CD14-positive monocyte (primary cell): ENCODE data around the gene DCAKD. TPM values are rescaled to one million over a fixed set of nuclear protein-coding genes. Genes with fewer than 3 reads are reported as not detected.

ENCODE experiments used
- DNase-seq, 3 donors: peaks; one replicate each; pipeline ENCODE4 v3.0.0-alpha.2; 2011 to 2022
- H2AFZ ChIP-seq: 2 replicates; pipeline ENCODE4 v1.6.0; 2012; ENCODE audit warnings: mild to moderate bottlenecking, low read depth, low read length, inconsistent platforms; ENCODE audit not compliant: insufficient read depth, poor library complexity, severe bottlenecking
- H3K27ac ChIP-seq, 2 donors: 1 replicate in 1 of 2; 2 replicates in 1 of 2; pipeline ENCODE4 v1.5.1; 2012 to 2013; ENCODE audit warnings: low read length in 2 of 2, control low read depth in 1 of 2, inconsistent platforms in 1 of 2, low read depth in 1 of 2, mild to moderate bottlenecking in 1 of 2
- H3K27me3 ChIP-seq, 2 donors: one replicate each; pipeline versions ENCODE4 v1.6.0 to v1.6.1; 2011 to 2013; ENCODE audit warnings: low read length in 2 of 2; ENCODE audit not compliant: control insufficient read depth in 2 of 2, insufficient read depth in 2 of 2
- H3K36me3 ChIP-seq, 2 donors: replicated peaks in 1 of 2; 1 replicate in 1 of 2; 2 replicates in 1 of 2; pipeline versions ENCODE4 v1.5.1 to v1.6.1; 2012 to 2013; ENCODE audit warnings: low read length in 2 of 2, control low read depth in 1 of 2, inconsistent platforms in 1 of 2, mild to moderate bottlenecking in 1 of 2; ENCODE audit not compliant: insufficient read depth in 2 of 2, control insufficient read depth in 1 of 2
- H3K4me1 ChIP-seq, 2 donors: 1 replicate in 1 of 2; 2 replicates in 1 of 2; pipeline versions ENCODE4 v1.5.1 to v1.6.1; 2012 to 2013; ENCODE audit warnings: low read length in 2 of 2, control low read depth in 1 of 2, inconsistent platforms in 1 of 2, mild to moderate bottlenecking in 1 of 2, moderate library complexity in 1 of 2; ENCODE audit not compliant: insufficient read depth in 2 of 2, control insufficient read depth in 1 of 2
- H3K4me2 ChIP-seq: replicated peaks from 2 replicates; pipeline ENCODE3; 2012; ENCODE audit warnings: low read length, moderate library complexity, mild to moderate bottlenecking; ENCODE audit not compliant: poor library complexity, severe bottlenecking; ENCODE audit errors: extremely low read depth
- H3K4me3 ChIP-seq, 3 experiments: fragments of 200-600 bp in 1 of 3; sonication (generic) in 1 of 3; replicated peaks in 1 of 3; 1 replicate in 2 of 3; 2 replicates in 1 of 3; pipeline ENCODE4 v1.5.1; 2011 to 2013; ENCODE audit warnings: low read length in 3 of 3, mild to moderate bottlenecking in 3 of 3, control low read depth in 2 of 3, low read depth in 2 of 3, inconsistent platforms in 1 of 3, moderate library complexity in 1 of 3
- H3K79me2 ChIP-seq: 2 replicates; pipeline ENCODE4 v1.6.0; 2012; ENCODE audit warnings: mild to moderate bottlenecking, control low read depth, inconsistent platforms, low read length, moderate library complexity; ENCODE audit not compliant: insufficient read depth
- H3K9ac ChIP-seq: 2 replicates; pipeline ENCODE4 v1.6.0; 2017; ENCODE audit warnings: low read length, mild to moderate bottlenecking; ENCODE audit not compliant: insufficient read depth, poor library complexity, severe bottlenecking
- H3K9me3 ChIP-seq, 2 donors: replicated peaks in 1 of 2; 1 replicate in 1 of 2; 2 replicates in 1 of 2; pipeline versions ENCODE4 v1.5.1 to v1.6.1; 2012 to 2013; ENCODE audit warnings: low read length in 2 of 2, control low read depth in 1 of 2; ENCODE audit not compliant: control insufficient read depth in 1 of 2, insufficient read depth in 1 of 2
- H4K20me1 ChIP-seq: 2 replicates; pipeline ENCODE4 v1.6.0; 2012; ENCODE audit warnings: mild to moderate bottlenecking, low read length, control low read depth, moderate library complexity; ENCODE audit not compliant: insufficient read depth
- H3K27ac Mint-ChIP-seq, 7 donors: one replicate each; pipeline ENCODE4 v1.8.0; 2020; ENCODE audit warnings: mild to moderate bottlenecking in 7 of 7, mixed read lengths in 7 of 7, moderate library complexity in 6 of 7, inconsistent platforms in 2 of 7
- H3K27me3 Mint-ChIP-seq, 3 donors: one replicate each; pipeline ENCODE4 v1.8.0; 2021 to 2022; ENCODE audit warnings: low read depth in 3 of 3, mild to moderate bottlenecking in 3 of 3, mixed read lengths in 3 of 3, moderate library complexity in 3 of 3, inconsistent platforms in 1 of 3
- H3K36me3 Mint-ChIP-seq, 2 donors: one replicate each; pipeline ENCODE4 v1.8.0; 2020; ENCODE audit warnings: mixed read lengths in 2 of 2, inconsistent platforms in 1 of 2, mild to moderate bottlenecking in 1 of 2
- H3K4me1 Mint-ChIP-seq: one replicate; pipeline ENCODE4 v1.8.0; 2020; ENCODE audit warnings: mild to moderate bottlenecking, mixed read lengths
- H3K4me3 Mint-ChIP-seq, 2 donors: one replicate each; pipeline ENCODE4 v1.8.0; 2020; ENCODE audit warnings: mild to moderate bottlenecking in 2 of 2, mixed read lengths in 2 of 2, moderate library complexity in 1 of 2
- H3K9me3 Mint-ChIP-seq, 7 donors: one replicate each; pipeline ENCODE4 v1.8.0; 2020 to 2022; ENCODE audit warnings: mixed read lengths in 7 of 7, mild to moderate bottlenecking in 6 of 7, moderate library complexity in 6 of 7, inconsistent platforms in 2 of 7
- WGBS: methylation state at CpG from one replicate; pipeline ENCODE4 v1.1.5; 2013; ENCODE audit warnings: missing lambda C conversion rate; ENCODE audit not compliant: insufficient coverage; 5-methylcytosine and 5-hydroxymethylcytosine counted together
- intact Hi-C, 2 donors: fragments of 100-400 bp; cut with micrococcal nuclease; formaldehyde crosslinking; loops; one replicate each; pipeline versions ENCODE4 v1.15.0 to v1.15.1; 2023
- polyA plus RNA-seq, 3 donors: library from polyadenylated mRNA; depleted of rRNA in 1 of 3; unstranded in 2 of 3; stranded (reverse) in 1 of 3; fragments of 300-500 nt in 2 of 3; fragments of >200 nt in 1 of 3; fragmentation: Illumina TruSeq in 2 of 3; gene quantifications; 1 replicate in 2 of 3; 2 replicates in 1 of 3; pipeline ENCODE4 v1.2.3, GENCODE V29; 2012 to 2021
- TF ChIP-seq, protein P1 (sequence below): fragments of 200-600 bp; IDR thresholded peaks from one replicate; pipeline ENCODE4 v1.8.0; 2022; ENCODE audit warnings: antibody characterized with exemption, mild to moderate bottlenecking

The DCAKD gene
- polyA plus RNA-seq, 3 donors, result 6.6 to 10.0 (median 8.7) TPM

GRCh38 chr17:45003877-45004276, 47.6 kb downstream of the DCAKD start:
- Histone ChIP-seq H3K9me3 (no peaks in the 10 kb centered on the region), H3K79me2 (no peaks in the 10 kb centered on the region), H3K27me3 (peaks cover 0 to 14% of the 10 kb centered on the region in 2 donors), H3K27ac (no peak overlapping the region), H3K4me1 (no peaks in the 10 kb centered on the region), H2AFZ (no peak overlapping the region), H3K4me3 (no peak overlapping the region), H4K20me1 (no peaks in the 10 kb centered on the region), H3K4me2 (no peak overlapping the region), H3K36me3 (no peaks in the 10 kb centered on the region), H3K9ac (no peak overlapping the region)
- Mint-ChIP-seq H3K36me3 (no peaks in the 10 kb centered on the region), H3K27me3 (peaks cover 18 to 32% (median 27%) of the 10 kb centered on the region in 3 donors), H3K4me1 (peaks cover 6% of the 10 kb centered on the region), H3K9me3 (peaks cover 0 to 15% (median 9%) of the 10 kb centered on the region in 7 donors), H3K27ac (no peak overlapping the region), H3K4me3 (no peak overlapping the region)
- intact Hi-C loops, result no loop called here
- DNase-seq, result no peak
- TF ChIP-seq, protein P1, sequence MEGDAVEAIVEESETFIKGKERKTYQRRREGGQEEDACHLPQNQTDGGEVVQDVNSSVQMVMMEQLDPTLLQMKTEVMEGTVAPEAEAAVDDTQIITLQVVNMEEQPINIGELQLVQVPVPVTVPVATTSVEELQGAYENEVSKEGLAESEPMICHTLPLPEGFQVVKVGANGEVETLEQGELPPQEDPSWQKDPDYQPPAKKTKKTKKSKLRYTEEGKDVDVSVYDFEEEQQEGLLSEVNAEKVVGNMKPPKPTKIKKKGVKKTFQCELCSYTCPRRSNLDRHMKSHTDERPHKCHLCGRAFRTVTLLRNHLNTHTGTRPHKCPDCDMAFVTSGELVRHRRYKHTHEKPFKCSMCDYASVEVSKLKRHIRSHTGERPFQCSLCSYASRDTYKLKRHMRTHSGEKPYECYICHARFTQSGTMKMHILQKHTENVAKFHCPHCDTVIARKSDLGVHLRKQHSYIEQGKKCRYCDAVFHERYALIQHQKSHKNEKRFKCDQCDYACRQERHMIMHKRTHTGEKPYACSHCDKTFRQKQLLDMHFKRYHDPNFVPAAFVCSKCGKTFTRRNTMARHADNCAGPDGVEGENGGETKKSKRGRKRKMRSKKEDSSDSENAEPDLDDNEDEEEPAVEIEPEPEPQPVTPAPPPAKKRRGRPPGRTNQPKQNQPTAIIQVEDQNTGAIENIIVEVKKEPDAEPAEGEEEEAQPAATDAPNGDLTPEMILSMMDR, result no peak
- WGBS, result 70% methylated on average over 6 of the region's 8 CpGs

DNA sequence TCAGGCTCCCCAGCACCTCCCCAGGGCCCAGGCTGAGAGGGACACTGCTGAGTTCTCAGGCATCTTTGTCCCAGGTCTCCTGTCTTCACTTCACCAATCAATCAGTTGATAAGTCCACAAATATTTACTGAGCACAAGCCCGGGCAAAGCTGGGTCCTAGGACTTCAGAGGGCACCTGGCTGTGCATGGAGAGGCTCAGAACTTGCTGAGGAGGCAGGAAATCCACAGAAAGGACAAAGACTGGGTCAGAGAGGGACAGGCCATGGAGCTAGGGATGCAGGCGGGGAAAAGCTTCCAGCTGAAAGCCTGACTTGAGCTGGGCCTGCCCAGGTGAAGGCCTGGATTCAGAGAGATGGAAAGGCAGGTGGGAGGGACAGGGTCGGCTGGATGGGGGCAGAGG, 50.1 kb downstream of the DCAKD start:
- TF ChIP-seq, protein P1, result no peak
- Histone ChIP-seq H3K4me1 (no peaks in the 10 kb centered on the region), H2AFZ (no peak overlapping the region), H3K9me3 (no peaks in the 10 kb centered on the region), H3K27ac (no peak overlapping the region), H3K4me2 (no peak overlapping the region), H3K4me3 (no peak overlapping the region), H4K20me1 (no peaks in the 10 kb centered on the region), H3K36me3 (no peaks in the 10 kb centered on the region), H3K79me2 (no peaks in the 10 kb centered on the region), H3K9ac (no peak overlapping the region), H3K27me3 (peaks cover 0 to 14% of the 10 kb centered on the region in 2 donors)
- peak overlapping the region in 1 of 7 donors; percentile 9 for H3K27ac Mint-ChIP-seq
- H3K4me1 Mint-ChIP-seq, result no peaks in the 10 kb centered on the region
- peaks cover 11 to 36% (median 26%) of the 10 kb centered on the region in 3 donors for H3K27me3 Mint-ChIP-seq
- WGBS, result 89% methylated on average over 2 of the region's 3 CpGs
- no peak for DNase-seq
- intact Hi-C loops, result no loop called here
- H3K9me3 Mint-ChIP-seq, result peaks cover 0 to 17% (median 12%) of the 10 kb centered on the region in 7 donors
- no peaks in the 10 kb centered on the region for H3K36me3 Mint-ChIP-seq
- no peak overlapping the region for H3K4me3 Mint-ChIP-seq
